Endothelial cell of umbilical vein (primary cell): ENCODE results near the gene TNFRSF21. TPM values are rescaled to one million over a fixed set of nuclear protein-coding genes. Genes with fewer than 3 reads are reported as not detected.

ENCODE experiments used
- BruUV-seq: library from RNA; stranded (reverse); fragments of 400-500 nt; replicated peaks from 2 replicates; lab custom pipeline; 2021; lab: Mats Ljungman, UMichigan
- CTCF ChIA-PET: fragments of 300-600, 350-600 bp; sonication (Branson Sonifier 250); formaldehyde crosslinking; loops from one replicate; lab custom pipeline; 2021; ENCODE audit warnings: antibody characterized with exemption, inconsistent platforms; lab: Charles Lee
- POLR2A ChIA-PET: fragments of 300-600, 350-600 bp; sonication (Branson Sonifier 250); formaldehyde crosslinking; loops from one replicate; lab custom pipeline; 2021; ENCODE audit warnings: antibody characterized with exemption, inconsistent platforms; lab: Charles Lee
- DNase-seq: peaks from one replicate; pipeline ENCODE4 v3.0.0-alpha.2; 2011; ENCODE audit warnings: low read depth, low spot score
- FAIRE-seq: peaks from 2 replicates; lab custom pipeline; 2011; peaks lifted over from hg19 to GRCh38; lab: Jason Lieb, UNC
- H2AFZ ChIP-seq: 2 replicates; pipeline ENCODE4 v1.6.0; 2012; ENCODE audit warnings: low read depth, low read length, control low read depth, inconsistent platforms
- H3K27ac ChIP-seq: 2 replicates; pipeline ENCODE4 v1.5.1; 2011; ENCODE audit warnings: low read depth, mild to moderate bottlenecking, control low read depth, low read length, moderate library complexity; ENCODE audit not compliant: insufficient read depth
- H3K27me3 ChIP-seq, 2 experiments: 2 replicates each; pipeline versions ENCODE4 v1.6.0 to v1.6.1; 2011; ENCODE audit warnings: low read length in 2 of 2, mixed read lengths in 1 of 2; ENCODE audit not compliant: control insufficient read depth in 2 of 2, insufficient read depth in 2 of 2
- H3K36me3 ChIP-seq, 2 experiments: 2 replicates in 1 of 2; 3 replicates in 1 of 2; pipeline ENCODE4 v1.5.1; 2011; ENCODE audit warnings: low read length in 2 of 2, mild to moderate bottlenecking in 1 of 2, moderate library complexity in 1 of 2; ENCODE audit not compliant: control insufficient read depth in 2 of 2, insufficient read depth in 2 of 2; ENCODE audit errors: extremely low read depth in 1 of 2
- H3K4me1 ChIP-seq: 3 replicates; pipeline ENCODE4 v1.5.1; 2011; ENCODE audit warnings: mild to moderate bottlenecking, low read length; ENCODE audit not compliant: control insufficient read depth, insufficient read depth; ENCODE audit errors: extremely low read depth
- H3K4me2 ChIP-seq: 2 replicates; pipeline ENCODE4 v1.6.1; 2011; ENCODE audit warnings: low read length, control low read depth, mixed read lengths; ENCODE audit not compliant: insufficient read depth
- H3K4me3 ChIP-seq, 3 experiments: fragments of 200-600 bp in 1 of 3; sonication (generic), shearing (Covaris generic) in 1 of 3; replicated peaks in 1 of 3; 2 replicates each; pipeline ENCODE4 v1.5.1; 2011 to 2016; ENCODE audit warnings: control low read depth in 3 of 3, low read length in 3 of 3, mild to moderate bottlenecking in 2 of 3, inconsistent platforms in 1 of 3, low read depth in 1 of 3, moderate library complexity in 1 of 3; ENCODE audit not compliant: insufficient read depth in 1 of 3
- H3K79me2 ChIP-seq: 2 replicates; pipeline ENCODE4 v1.6.0; 2012; ENCODE audit warnings: low read length, inconsistent platforms; ENCODE audit not compliant: control insufficient read depth, insufficient read depth
- H3K9ac ChIP-seq: replicated peaks from 2 replicates; pipeline ENCODE3; 2011; ENCODE audit warnings: low read length, control low read depth; ENCODE audit not compliant: insufficient read depth; ENCODE audit errors: extremely low read depth
- H3K9me1 ChIP-seq: replicated peaks from 3 replicates; pipeline ENCODE4 v1.6.0; 2011; ENCODE audit warnings: mild to moderate bottlenecking, low read length; ENCODE audit not compliant: control insufficient read depth, insufficient read depth; ENCODE audit errors: extremely low read depth
- H3K9me3 ChIP-seq: replicated peaks from 2 replicates; pipeline ENCODE4 v1.5.1; 2012; ENCODE audit warnings: low read length, inconsistent platforms; ENCODE audit not compliant: control insufficient read depth, insufficient read depth
- H4K20me1 ChIP-seq: replicated peaks from 2 replicates; pipeline ENCODE3; 2011; ENCODE audit warnings: mild to moderate bottlenecking, low read length; ENCODE audit not compliant: control insufficient read depth, insufficient read depth; ENCODE audit errors: extremely low read depth
- CTCF ChIP-seq, 2 donors: IDR thresholded peaks; 1 replicate in 1 of 2; 2 replicates in 1 of 2; pipeline ENCODE4 v1.5.1; 2011; ENCODE audit warnings: low read length in 2 of 2, mild to moderate bottlenecking in 2 of 2, moderate library complexity in 2 of 2, control low read depth in 1 of 2, inconsistent platforms in 1 of 2, low read depth in 1 of 2; ENCODE audit not compliant: insufficient read depth in 1 of 2; ENCODE audit errors: extremely low read depth in 1 of 2
- EZH2 ChIP-seq: IDR thresholded peaks from 2 replicates; pipeline ENCODE4 v1.6.1; 2012; ENCODE audit warnings: borderline replicate concordance, low read depth, mild to moderate bottlenecking, moderate library complexity, low read length, inconsistent platforms; ENCODE audit not compliant: severe bottlenecking
- FOS ChIP-seq: IDR thresholded peaks from 2 replicates; pipeline ENCODE4 v1.6.1; 2011; ENCODE audit warnings: mild to moderate bottlenecking, low read length, moderate library complexity, borderline replicate concordance; ENCODE audit not compliant: insufficient read depth
- GATA2 ChIP-seq: IDR thresholded peaks from 2 replicates; pipeline ENCODE4 v1.7.0; 2011; ENCODE audit warnings: low read depth, mild to moderate bottlenecking, moderate library complexity, mixed read lengths, low read length; ENCODE audit not compliant: insufficient read length, insufficient read depth
- JUN ChIP-seq: IDR thresholded peaks from 2 replicates; pipeline ENCODE4 v1.6.1; 2011; ENCODE audit warnings: borderline replicate concordance, low read depth; ENCODE audit not compliant: insufficient read length, insufficient read depth
- MAX ChIP-seq: IDR thresholded peaks from 2 replicates; pipeline ENCODE4 v1.6.1; 2011; ENCODE audit not compliant: insufficient read depth, insufficient read length
- MYC ChIP-seq: IDR thresholded peaks from one replicate; pipeline ENCODE4 v1.6.1; 2011; ENCODE audit warnings: mild to moderate bottlenecking, low read depth, low read length
- POLR2A ChIP-seq: IDR thresholded peaks from 2 replicates; pipeline ENCODE4 v1.6.1; 2012; ENCODE audit warnings: low read depth, mild to moderate bottlenecking, control low read depth, low read length
- POLR2AphosphoS5 ChIP-seq: IDR thresholded peaks from 2 replicates; pipeline ENCODE4 v1.6.1; 2012; ENCODE audit warnings: low read depth, mild to moderate bottlenecking, control low read depth, low read length, moderate library complexity; ENCODE audit not compliant: insufficient read depth
- dilution Hi-C: fragments of 300-500 bp; cut with MboI; formaldehyde crosslinking; loops from one replicate; pipeline ENCODE4 v1.15.0; 2019; ENCODE audit warnings: low sequenced_read_pairs; ENCODE audit not compliant: extremely low pct_ligation_motif_present
- intact Hi-C: fragments of 100-400 bp; cut with micrococcal nuclease; formaldehyde crosslinking; loops from one replicate; pipeline ENCODE4 v1.10.0; 2022
- polyA plus RNA-seq, 4 experiments: library from polyadenylated mRNA; depleted of rRNA in 3 of 4; stranded (reverse) in 3 of 4; unstranded in 1 of 4; fragments of >200 nt; gene quantifications; 2 replicates each; pipeline versions ENCODE4 v1.2.1 to v1.2.3, GENCODE V29; 2011 to 2012; ENCODE audit warnings: missing spikeins in 1 of 4
- total RNA-seq: library from RNA; stranded (reverse); gene quantifications from 2 replicates; pipeline ENCODE4 v1.2.3, GENCODE V29; 2021

The TNFRSF21 gene
- total and polyA plus RNA-seq, 2 donors (not counting 3 experiments of a cell fraction or from before 2014, with no cell fraction given): 26.0 to 40.6 TPM

GRCh38 chr6:47241742-47242482 is 67.8 kb downstream of the TNFRSF21 start:
- Histone ChIP-seq H3K4me1 (peaks cover 14% of the 10 kb centered on the region), H4K20me1 (no peaks in the 10 kb centered on the region), H3K27me3 (no peaks in the 10 kb centered on the region), H3K4me3 (no peak overlapping the region), H3K9me3 (no peaks in the 10 kb centered on the region), H3K4me2 (peak overlapping the region; percentile 13), H2AFZ (peak overlapping the region; percentile 15), H3K27ac (peak overlapping the region; percentile 51), H3K79me2 (no peaks in the 10 kb centered on the region), H3K9ac (peak overlapping the region; percentile 20), H3K36me3 (no peaks in the 10 kb centered on the region), H3K9me1 (no peaks in the 10 kb centered on the region)
- ChIA-PET POLR2A (no interaction called here), CTCF (interaction anchor here (0.8 to 1.7 kb wide), 11 partner anchors 10 to 539 kb away, joined by 3 to 10 read pairs (median 3); partner anchors contain the start of gene TNFRSF21)
- DNase-seq (no peak), FAIRE-seq (no peak)
- TSS peak; percentile 24 for BruUV-seq
- intact Hi-C loops: loop anchor here (1.0 to 5.0 kb wide), 3 partner anchors 67 to 145 kb away; partner anchors contain the start of gene TNFRSF21
- TF ChIP-seq MYC (no peak), POLR2AphosphoS5 (no peak), CTCF (IDR thresholded peaks at IDR 0.05; ENCODE audit: extremely low read depth in 1 of 2, insufficient read depth in 1 of 2, low read depth in 1 of 2, low read length in 2 of 2) (no peak), MAX (no peak), POLR2A (no peak), JUN (no peak), EZH2 (no peak), FOS (no peak), GATA2 (no peak)
- dilution Hi-C loops: loop anchor here (25.0 kb wide), 1 partner anchor 155 kb away; no protein-coding TSS in a partner anchor
